Body of pancreas (tissue), 4 donors: Measurements from ENCODE around the gene CDHR3.

Experiments
- POLR2A ChIP-seq, 3 donors: fragments of 450-650 bp; IDR thresholded peaks; one replicate each; pipeline ENCODE4 v1.6.1; 2016; ENCODE audit warnings: antibody characterized with exemption in 3 of 3, mild to moderate bottlenecking in 2 of 3
- TF ChIP-seq, protein P1 (sequence below), 7 experiments: fragments of 450-650 bp in 4 of 7; fragments of 200-600 bp in 3 of 7; sonication (generic) in 3 of 7; IDR thresholded peaks; one replicate each; pipeline ENCODE4 v1.5.1; 2016 to 2019; ENCODE audit warnings: antibody characterized with exemption in 7 of 7

DNA sequence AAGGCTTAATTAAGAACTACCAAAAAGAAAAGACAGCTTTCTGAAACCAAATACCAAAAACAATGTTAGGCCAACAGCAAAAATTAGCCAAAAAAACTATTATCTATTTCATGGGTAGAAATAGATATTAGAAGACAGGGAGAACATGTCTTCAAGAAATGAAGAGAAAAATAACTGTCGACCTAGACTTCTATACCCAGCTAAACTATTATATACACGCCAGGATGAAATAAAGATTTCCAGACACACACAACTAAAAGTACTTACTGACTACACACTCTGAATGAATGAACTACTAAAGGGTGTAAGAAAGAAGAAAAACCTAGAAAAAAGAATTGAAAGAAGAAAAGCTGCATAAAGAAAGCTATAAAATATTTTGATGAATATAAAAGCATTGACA is 11.5 kb upstream of the CDHR3 start:
- TF ChIP-seq POLR2A (IDR thresholded peaks at IDR 0.05): no peak
- TF ChIP-seq, protein P1, sequence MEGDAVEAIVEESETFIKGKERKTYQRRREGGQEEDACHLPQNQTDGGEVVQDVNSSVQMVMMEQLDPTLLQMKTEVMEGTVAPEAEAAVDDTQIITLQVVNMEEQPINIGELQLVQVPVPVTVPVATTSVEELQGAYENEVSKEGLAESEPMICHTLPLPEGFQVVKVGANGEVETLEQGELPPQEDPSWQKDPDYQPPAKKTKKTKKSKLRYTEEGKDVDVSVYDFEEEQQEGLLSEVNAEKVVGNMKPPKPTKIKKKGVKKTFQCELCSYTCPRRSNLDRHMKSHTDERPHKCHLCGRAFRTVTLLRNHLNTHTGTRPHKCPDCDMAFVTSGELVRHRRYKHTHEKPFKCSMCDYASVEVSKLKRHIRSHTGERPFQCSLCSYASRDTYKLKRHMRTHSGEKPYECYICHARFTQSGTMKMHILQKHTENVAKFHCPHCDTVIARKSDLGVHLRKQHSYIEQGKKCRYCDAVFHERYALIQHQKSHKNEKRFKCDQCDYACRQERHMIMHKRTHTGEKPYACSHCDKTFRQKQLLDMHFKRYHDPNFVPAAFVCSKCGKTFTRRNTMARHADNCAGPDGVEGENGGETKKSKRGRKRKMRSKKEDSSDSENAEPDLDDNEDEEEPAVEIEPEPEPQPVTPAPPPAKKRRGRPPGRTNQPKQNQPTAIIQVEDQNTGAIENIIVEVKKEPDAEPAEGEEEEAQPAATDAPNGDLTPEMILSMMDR (IDR thresholded peaks at IDR 0.05): no peak
